GM19239 (cell line): ENCODE results near the gene LMBRD1.

Experiments
- DNase-seq: peaks from one replicate; pipeline ENCODE4 v3.0.0; 2011; ENCODE audit warnings: low spot score; ENCODE audit not compliant: insufficient read length
- FAIRE-seq: peaks from 2 replicates; lab custom pipeline; 2011; peaks lifted over from hg19 to GRCh38; lab: Jason Lieb, UNC

Gene LMBRD1

GRCh38 chr6:69663215-69663614 is 133.6 kb downstream of the LMBRD1 start:
- DNase-seq, result no peak
- no peak for FAIRE-seq

GRCh38 chr6:69650703-69651102 is 146.1 kb downstream of the LMBRD1 start:
- DNase-seq (no peak), FAIRE-seq (no peak)

- DNase-seq, result no peak
- FAIRE-seq, result no peak
Observed at GRCh38 chr6:69647726-69648125, 149.1 kb downstream of the LMBRD1 start.

GRCh38 chr6:69643688-69644087 is 153.1 kb downstream of the LMBRD1 start:
- no peak for DNase-seq
- no peak for FAIRE-seq

- no peak for FAIRE-seq
Observed at GRCh38 chr6:69632932-69633331, 163.9 kb downstream of the LMBRD1 start.

GRCh38 chr6:69631552-69632346 is 165.1 kb downstream of the LMBRD1 start:
- DNase-seq, result no peak

More at GRCh38 chr6:69632932-69633331, 163.9 kb downstream of the LMBRD1 start:
- no peak for DNase-seq

GRCh38 chr6:69630767-69631166 is 166.0 kb downstream of the LMBRD1 start:
- FAIRE-seq, result no peak

More at GRCh38 chr6:69631552-69632346, 165.1 kb downstream of the LMBRD1 start:
- no peak for FAIRE-seq

GRCh38 chr6:69627625-69628024 is 169.2 kb downstream of the LMBRD1 start:
- no peak for FAIRE-seq
- no peak for DNase-seq

More at GRCh38 chr6:69630767-69631166, 166.0 kb downstream of the LMBRD1 start:
- DNase-seq, result no peak

- FAIRE-seq, result no peak
- no peak for DNase-seq
Observed at GRCh38 chr6:69624944-69625343, 171.9 kb downstream of the LMBRD1 start.
